Subcutaneous preadipocyte (primary cell): ENCODE measurements around the gene CFAP141. TPM values are rescaled to one million over a fixed set of nuclear protein-coding genes. Genes with fewer than 3 reads are reported as not detected.

Experiments
- small RNA-seq: library from RNA; depleted of rRNA; stranded (forward); fragments of <200 nt; gene quantifications from one replicate; pipeline ENCODE3, GENCODE V24; 2012
- total RNA-seq: library from RNA; depleted of rRNA; stranded (reverse); fragments of >200 nt; gene quantifications from 2 replicates; pipeline ENCODE4 v1.2.3, GENCODE V29; 2012

The CFAP141 gene
- not detected in 2 replicates for total RNA-seq

DNA sequence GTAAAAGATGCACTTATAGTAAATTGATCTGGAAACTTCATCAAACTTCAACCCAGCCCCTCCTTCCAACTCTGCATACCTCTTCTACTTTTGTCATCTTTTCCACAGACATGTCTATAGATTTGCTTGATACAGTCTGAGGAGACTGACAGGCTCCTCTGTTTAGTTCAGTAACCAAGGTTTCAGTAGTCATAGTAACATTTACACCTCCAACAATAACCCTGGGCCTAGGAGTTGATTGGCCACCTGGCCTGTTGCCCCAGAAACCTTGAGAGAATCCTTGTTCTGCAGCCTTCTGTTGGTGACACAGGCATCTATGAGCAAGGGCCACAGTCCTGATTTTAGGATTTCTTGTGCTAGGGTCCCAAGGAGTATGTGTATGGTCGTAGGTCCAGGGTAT lies at the start of gene CFAP141:
CFAP141 (minus strand) TSS at position 138 of the 400 bp plus-strand sequence; CDS start at position 112, 26 bp downstream.

DNA sequence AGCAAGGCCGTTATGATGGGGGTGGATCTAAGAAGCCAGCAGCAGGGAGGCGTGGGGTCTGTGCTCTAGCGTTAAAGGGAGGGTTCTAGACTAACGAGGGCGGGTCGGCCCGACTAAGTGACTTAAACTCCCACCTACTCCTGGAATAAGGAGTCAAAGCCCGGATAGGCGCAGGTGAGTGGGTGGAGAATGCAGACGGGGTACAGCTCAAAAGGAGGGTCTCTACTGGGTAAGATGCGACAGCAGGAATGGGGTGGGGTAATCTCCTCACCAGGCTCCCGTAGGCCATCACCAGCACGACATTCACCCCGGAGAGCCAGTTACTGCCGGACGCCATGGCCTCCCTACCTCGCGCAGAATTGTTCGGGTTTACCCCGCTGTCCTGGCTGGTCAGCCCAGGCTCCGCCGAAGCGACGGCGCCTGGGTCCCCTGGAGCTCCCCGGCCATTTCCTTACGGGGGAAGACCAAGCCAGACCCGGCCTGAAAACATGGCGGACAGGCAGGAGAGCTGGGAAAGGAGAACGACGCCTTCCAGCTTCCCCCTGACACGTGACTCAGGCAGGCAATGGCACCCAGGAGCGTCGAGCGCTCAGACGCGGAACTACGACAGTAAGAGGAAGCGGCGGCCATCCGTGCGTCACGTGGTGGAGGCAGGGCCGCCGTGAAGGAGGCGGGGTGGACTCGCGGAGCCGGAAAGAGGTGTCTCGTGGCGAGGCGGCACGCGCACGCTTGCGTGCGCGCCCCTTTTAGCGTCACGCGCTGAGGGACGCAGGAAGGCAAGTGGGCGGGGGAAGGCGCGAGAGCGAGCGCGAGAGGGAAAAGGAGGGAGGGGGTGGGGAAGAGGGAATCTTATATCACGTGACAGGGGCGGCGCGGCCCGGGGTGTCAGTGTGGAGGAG lies 14.2 kb upstream of the CFAP141 start, which contains the start of gene UBAP2L:
UBAP2L (plus strand) TSS at position 885 of the 899 bp plus-strand sequence. CDS start 4,169 bp downstream, outside the sequence.

DNA sequence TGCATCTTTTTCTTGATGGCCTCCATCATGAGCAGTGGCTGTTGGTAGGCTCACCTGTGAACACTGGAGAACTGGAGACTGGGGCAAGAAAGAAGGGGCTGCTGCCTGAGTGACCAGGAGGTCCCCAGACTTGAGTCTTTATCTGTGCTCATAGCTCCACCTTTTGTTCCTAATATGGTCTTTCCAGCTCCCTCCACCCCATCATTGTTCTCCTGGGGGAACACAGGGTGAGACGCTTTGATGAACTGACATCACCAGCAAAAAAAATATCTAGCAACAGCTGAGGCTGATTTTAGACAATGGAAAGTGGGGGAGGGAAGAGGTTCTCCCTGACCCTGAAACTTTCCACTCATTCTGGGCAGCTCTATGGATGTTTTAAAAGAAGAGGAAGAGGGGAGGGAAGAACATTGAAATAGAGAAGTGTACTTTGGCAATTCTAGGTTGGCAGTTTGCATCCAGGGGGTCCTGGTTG lies 14.1 kb downstream of the CFAP141 start, which contains the start of gene TPM3:
TPM3 (minus strand) TSS at position 111 of the 472 bp plus-strand sequence; CDS start at position 29, 82 bp downstream.

DNA sequence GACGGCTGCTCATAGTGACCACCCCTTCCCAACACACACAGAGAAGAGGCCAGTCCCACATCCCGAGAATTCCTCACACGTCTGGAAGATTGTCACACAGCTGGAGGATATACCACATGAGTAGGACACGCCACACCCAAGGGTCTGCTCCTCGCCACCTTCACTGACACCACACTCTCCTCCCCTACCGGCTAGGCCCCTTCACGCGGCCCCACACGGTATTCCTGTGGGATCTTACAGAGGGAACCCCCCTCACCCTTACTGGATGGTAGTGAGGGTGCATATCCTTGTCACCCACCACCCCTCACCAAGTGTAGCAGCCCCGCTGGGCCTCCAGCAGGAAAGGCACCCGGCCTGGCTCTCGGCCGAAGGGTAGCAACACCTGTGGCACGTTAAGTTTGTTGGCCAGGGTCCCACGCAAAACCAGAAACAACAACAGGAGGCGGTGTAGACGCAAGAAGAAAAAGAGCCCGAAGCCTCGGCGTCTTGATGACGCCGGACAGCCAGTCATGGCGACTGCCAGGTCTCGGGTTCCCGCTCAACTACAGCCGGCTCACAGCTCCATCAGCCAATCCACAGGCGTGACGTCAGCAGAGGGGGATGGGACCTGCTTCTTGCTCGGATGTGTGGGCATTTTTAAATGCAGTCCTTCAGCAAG lies 51.5 kb downstream of the CFAP141 start, which contains the start of gene NUP210L:
NUP210L (minus strand) TSS at position 540 of the 658 bp plus-strand sequence.

Small RNA genes within 50 kb of the gene (small RNA-seq; reads per million reads assigned to genes)
- 0.41 reads per million, percentile 21 among the genes with 10 or more reads in this experiment for gene MIR190B

Other genes starting within 250 kb of the CFAP141 start
- gene CRTC2, start 247.7 kb downstream of the CFAP141 start, total RNA-seq = 5.9 and 7.6 TPM in 2 replicates
- gene SLC39A1, start 242.8 kb downstream of the CFAP141 start, total RNA-seq = 62.2 and 64.7 TPM in 2 replicates
- 8.8 and 11.1 TPM in 2 replicates for gene CREB3L4, start 238.4 kb downstream of the CFAP141 start, total RNA-seq
- 73.5 and 80.2 TPM in 2 replicates for gene JTB, start 228.7 kb downstream of the CFAP141 start, total RNA-seq
- 67.4 and 82.3 TPM in 2 replicates for gene RAB13, start 220.0 kb downstream of the CFAP141 start, total RNA-seq
- 1,352 and 2,599 TPM in 2 replicates for gene RPS27, start 215.6 kb downstream of the CFAP141 start, total RNA-seq
- under 0.01 TPM in 2 replicates for gene NUP210L, start 51.3 kb downstream of the CFAP141 start, total RNA-seq
- gene TPM3, start 14.2 kb downstream of the CFAP141 start, total RNA-seq = 401 and 557 TPM in 2 replicates
- 94.1 and 129 TPM in 2 replicates for gene UBAP2L, start 14.6 kb upstream of the CFAP141 start, total RNA-seq
- gene HAX1, start 66.3 kb upstream of the CFAP141 start, total RNA-seq = 88.6 and 95.0 TPM in 2 replicates
- not detected in 2 replicates for gene AQP10, start 114.8 kb upstream of the CFAP141 start, total RNA-seq
- gene ATP8B2, start 119.2 kb upstream of the CFAP141 start, total RNA-seq = 144 and 149 TPM in 2 replicates
- gene IL6R, start 199.0 kb upstream of the CFAP141 start, total RNA-seq = 13.6 and 21.1 TPM in 2 replicates